Esophagus muscularis mucosa (tissue), 4 donors: ENCODE measurements around the gene GRIP1.

Experiments
- CTCF ChIP-seq, 3 experiments: fragments of 200-600 bp in 2 of 3; fragments of 450-650 bp in 1 of 3; sonication (generic) in 2 of 3; IDR thresholded peaks; one replicate each; pipeline ENCODE4 v1.5.1; 2017 to 2019; ENCODE audit warnings: antibody characterized with exemption in 3 of 3, mild to moderate bottlenecking in 2 of 3, moderate library complexity in 1 of 3
- EP300 ChIP-seq: sonication (generic); formaldehyde crosslinking; IDR thresholded peaks from one replicate; pipeline ENCODE4 v1.6.1; 2017; ENCODE audit warnings: antibody characterized with exemption
- POLR2A ChIP-seq: fragments of 450-650 bp; IDR thresholded peaks from one replicate; pipeline ENCODE4 v1.6.1; 2017; ENCODE audit warnings: antibody characterized with exemption, moderate library complexity, mild to moderate bottlenecking, low read depth
- POLR2AphosphoS5 ChIP-seq, 2 donors: sonication (generic); formaldehyde crosslinking; IDR thresholded peaks; one replicate each; pipeline ENCODE4 v1.6.1; 2017; ENCODE audit warnings: antibody characterized with exemption in 2 of 2

- TF ChIP-seq POLR2AphosphoS5 (IDR thresholded peaks at IDR 0.05) = no peak
- TF ChIP-seq CTCF (IDR thresholded peaks at IDR 0.05) = no peak
- TF ChIP-seq POLR2A = no peak
- no peak for TF ChIP-seq EP300
Measured at GRCh38 chr12:66531766-66532165, 147.1 kb downstream of the GRIP1 start.
